ENCODE measurements around the gene ZWILCH.

GRCh38 chr15:66497502-66498455 is 7.3 kb upstream of the ZWILCH start, which contains the start of gene SNAPC5:
- TF ChIP-seq POLR2A (IDR thresholded peaks at IDR 0.05; ENCODE audit: low read depth, low read length) (peak; percentile 83), TAF1 (IDR thresholded peaks at IDR 0.05; ENCODE audit: borderline replicate concordance, low read depth, low read length) (no peak)

Measured in GM12892 (cell line).